Measurements from ENCODE around the gene ZNF264. TPM values are rescaled to one million over a fixed set of nuclear protein-coding genes. Genes with fewer than 3 reads are reported as not detected.

The ZNF264 gene
- total and polyA plus RNA-seq, 5 donors from 2014 or later, result 12.9 to 35.9 (median 20.0) TPM

DNA sequence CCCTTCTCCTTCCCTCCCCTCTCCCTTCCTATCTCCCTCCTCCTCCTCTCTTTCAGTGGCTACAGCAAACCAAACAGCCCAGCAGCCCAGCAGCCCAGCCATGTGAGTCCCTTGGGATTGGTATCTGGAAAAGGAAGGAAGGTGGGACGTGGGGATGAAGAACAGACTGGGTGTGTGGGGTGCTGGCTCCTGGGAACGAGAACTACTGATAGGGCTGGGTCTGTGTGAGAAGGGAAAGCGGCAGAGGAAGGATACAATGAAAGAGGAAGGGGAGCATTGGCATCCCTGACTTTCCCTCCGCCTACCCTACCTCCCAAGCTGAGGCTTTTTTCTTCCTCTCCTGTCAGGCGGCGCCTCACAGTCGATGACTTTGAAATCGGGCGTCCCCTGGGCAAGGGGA, 40.4 kb downstream of the ZNF264 start:
- Histone ChIP-seq H3K27ac (ENCODE audit: insufficient read depth, low read length, poor library complexity, severe bottlenecking) (no peak overlapping the region), H3K4me3 (ENCODE audit: low read depth, low read length) (no peak overlapping the region), H3K9me3 (ENCODE audit: control insufficient read depth in 2 of 2, low read length in 2 of 2) (no peaks in the 10 kb centered on the region), H3K4me1 (ENCODE audit: control insufficient read depth, insufficient read depth, low read length, poor library complexity, severe bottlenecking) (no peaks in the 10 kb centered on the region), H3K36me3 (ENCODE audit: control insufficient read depth, insufficient read depth, low read length) (no peaks in the 10 kb centered on the region), H3K27me3 (ENCODE audit: control insufficient read depth, insufficient read depth, low read length) (no peaks in the 10 kb centered on the region)
- ATAC-seq (ENCODE audit: low read depth in 2 of 2) (no peak), DNase-seq (no peak)
- Mint-ChIP-seq H3K4me1 (peaks cover 0 to 2% (median 0%) of the 10 kb centered on the region in 4 donors), H3K36me3 (peaks cover 6% of the 10 kb centered on the region), H3K4me3 (no peak overlapping the region), H3K27me3 (no peaks in the 10 kb centered on the region), H3K27ac (no peak overlapping the region), H3K9me3 (peaks cover 0 to 7% (median 3%) of the 10 kb centered on the region in 7 donors)

DNA sequence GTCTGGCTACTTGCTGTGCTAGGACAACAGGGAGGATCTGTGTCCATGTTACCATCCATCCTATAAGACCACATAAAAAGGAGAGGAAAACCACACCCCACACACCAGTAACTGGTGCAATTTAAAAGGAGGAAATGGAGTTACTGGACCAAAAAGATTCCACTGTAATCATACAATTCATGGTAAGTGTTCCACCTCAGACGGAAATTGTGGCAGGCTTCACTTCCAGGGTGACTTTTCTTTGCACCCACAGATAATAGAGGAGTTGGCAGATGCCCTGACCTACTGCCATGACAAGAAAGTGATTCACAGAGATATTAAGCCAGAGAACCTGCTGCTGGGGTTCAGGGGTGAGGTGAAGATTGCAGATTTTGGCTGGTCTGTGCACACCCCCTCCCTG, 41.9 kb downstream of the ZNF264 start:
- Histone ChIP-seq H3K36me3 (ENCODE audit: control insufficient read depth, insufficient read depth, low read length) (no peaks in the 10 kb centered on the region), H3K9me3 (ENCODE audit: control insufficient read depth in 2 of 2, low read length in 2 of 2) (no peaks in the 10 kb centered on the region), H3K27ac (ENCODE audit: insufficient read depth, low read length, poor library complexity, severe bottlenecking) (no peak overlapping the region), H3K4me3 (ENCODE audit: low read depth, low read length) (no peak overlapping the region), H3K4me1 (ENCODE audit: control insufficient read depth, insufficient read depth, low read length, poor library complexity, severe bottlenecking) (no peaks in the 10 kb centered on the region), H3K27me3 (ENCODE audit: control insufficient read depth, insufficient read depth, low read length) (no peaks in the 10 kb centered on the region)
- ATAC-seq (ENCODE audit: low read depth in 2 of 2) (no peak), DNase-seq (no peak)
- Mint-ChIP-seq H3K27ac (no peak overlapping the region), H3K27me3 (no peaks in the 10 kb centered on the region), H3K4me1 (no peaks in the 10 kb centered on the region), H3K4me3 (no peak overlapping the region), H3K9me3 (peaks cover 0 to 7% (median 0%) of the 10 kb centered on the region in 7 donors), H3K36me3 (peaks cover 6% of the 10 kb centered on the region)

DNA sequence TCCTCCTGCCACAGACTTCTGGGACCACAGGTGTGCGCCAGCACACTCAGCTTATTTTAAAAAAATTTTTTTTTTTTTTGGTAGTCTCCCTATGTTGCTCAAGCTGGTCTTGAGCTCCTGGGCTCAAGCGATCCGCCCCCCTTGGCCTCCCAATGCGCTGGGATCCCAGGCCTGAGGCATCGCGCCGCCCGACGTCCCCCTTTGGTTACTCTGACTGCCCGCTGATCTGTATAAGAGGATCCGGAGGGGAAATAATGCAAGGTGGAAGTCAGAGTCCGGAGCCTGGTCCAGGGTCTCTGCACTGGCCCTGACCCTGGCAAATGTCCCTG, 48.6 kb downstream of the ZNF264 start:
- H3K27ac ChIP-seq (ENCODE audit: insufficient read depth, low read length, poor library complexity, severe bottlenecking), result peak overlapping the region; percentile 94
- H3K4me1 Mint-ChIP-seq, result peaks cover 11 to 47% (median 25%) of the 10 kb centered on the region in 4 donors
- H3K27me3 Mint-ChIP-seq, result peaks cover 5% of the 10 kb centered on the region
- H3K4me3 Mint-ChIP-seq, result peak overlapping the region; percentile 90 to 97 (median 94)
- ATAC-seq (ENCODE audit: low read depth in 2 of 2), result no peak
- H3K4me3 ChIP-seq (ENCODE audit: low read depth, low read length), result peak overlapping the region; percentile 92
- DNase-seq, result no peak
- H3K9me3 ChIP-seq (ENCODE audit: control insufficient read depth in 2 of 2, low read length in 2 of 2), result no peaks in the 10 kb centered on the region
- peaks cover 21% of the 10 kb centered on the region for H3K4me1 ChIP-seq (ENCODE audit: control insufficient read depth, insufficient read depth, low read length, poor library complexity, severe bottlenecking)
- H3K36me3 Mint-ChIP-seq, result peaks cover 24% of the 10 kb centered on the region
- peaks cover 12% of the 10 kb centered on the region for H3K36me3 ChIP-seq (ENCODE audit: control insufficient read depth, insufficient read depth, low read length)
- peak overlapping the region; percentile 92 to 98 (median 97) for H3K27ac Mint-ChIP-seq
- H3K9me3 Mint-ChIP-seq, result peaks cover 0 to 4% (median 0%) of the 10 kb centered on the region in 7 donors
- H3K27me3 ChIP-seq (ENCODE audit: control insufficient read depth, insufficient read depth, low read length), result no peaks in the 10 kb centered on the region

DNA sequence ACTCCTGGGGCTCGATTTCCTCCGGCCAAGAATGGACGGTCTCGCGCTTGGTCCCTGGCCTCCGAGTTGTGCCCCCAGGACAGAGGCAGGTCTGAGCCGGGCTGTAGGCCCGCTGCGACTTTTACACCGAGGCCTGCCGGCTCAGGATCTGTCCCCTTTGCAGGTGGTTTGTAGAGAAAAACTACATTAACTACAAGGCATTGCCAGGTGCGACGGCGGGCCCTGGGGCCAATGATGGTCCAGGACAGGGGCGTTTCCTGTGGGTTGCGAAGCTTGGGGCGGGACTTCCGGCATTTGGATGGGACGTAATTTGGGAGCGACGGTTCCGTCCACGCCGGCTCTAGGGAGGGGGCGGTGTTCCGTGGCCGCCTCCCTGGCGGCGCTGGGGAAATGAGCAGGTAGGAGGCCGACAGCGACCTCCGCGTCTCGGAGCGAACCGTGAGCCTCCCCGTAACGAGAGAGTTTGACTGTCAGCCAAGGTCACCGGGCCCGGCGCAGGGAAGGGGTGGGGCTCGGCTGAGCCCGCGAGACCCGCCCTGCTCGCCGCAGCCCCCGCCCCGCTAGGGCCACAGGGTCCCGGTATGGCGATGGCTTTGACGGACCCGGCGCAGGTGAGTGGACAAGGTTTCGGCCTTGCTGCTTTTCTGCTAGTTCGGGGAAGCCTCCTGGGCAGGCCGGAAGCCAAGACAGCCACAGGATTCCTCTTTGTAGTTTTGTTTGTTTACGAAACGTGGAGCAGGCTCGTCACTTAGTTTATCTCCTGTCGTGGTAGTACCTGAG, 49.2 kb downstream of the ZNF264 start, which contains the start of gene ZNF805:
TSS of gene ZNF805 (plus strand) at position 322 of the 780 bp plus-strand sequence. CDS start at position 582, 260 bp downstream.
- Histone ChIP-seq H3K4me1 (ENCODE audit: control insufficient read depth, insufficient read depth, low read length, poor library complexity, severe bottlenecking) (peaks cover 21% of the 10 kb centered on the region), H3K4me3 (ENCODE audit: low read depth, low read length) (peak within 1 kb of the TSS; percentile 92), H3K27ac (ENCODE audit: insufficient read depth, low read length, poor library complexity, severe bottlenecking) (peak within 1 kb of the TSS; percentile 94), H3K9me3 (ENCODE audit: control insufficient read depth in 2 of 2, low read length in 2 of 2) (no peaks in the 10 kb centered on the region), H3K27me3 (ENCODE audit: control insufficient read depth, insufficient read depth, low read length) (no peaks in the 10 kb centered on the region), H3K36me3 (ENCODE audit: control insufficient read depth, insufficient read depth, low read length) (peaks cover 16% of the 10 kb centered on the region)
- peaks cover 27% of the 10 kb centered on the region for H3K36me3 Mint-ChIP-seq
- peak; percentile 92 to 97 for ATAC-seq (ENCODE audit: low read depth in 2 of 2)
- peak within 1 kb of the TSS; percentile 92 to 98 (median 97) for H3K27ac Mint-ChIP-seq
- H3K27me3 Mint-ChIP-seq, result peaks cover 5% of the 10 kb centered on the region
- H3K4me1 Mint-ChIP-seq, result peaks cover 11 to 50% (median 25%) of the 10 kb centered on the region in 4 donors
- peaks cover 0 to 4% (median 1%) of the 10 kb centered on the region in 7 donors for H3K9me3 Mint-ChIP-seq
- peak; percentile 92 to 98 (median 95) for DNase-seq
- peak within 1 kb of the TSS; percentile 90 to 97 (median 94) for H3K4me3 Mint-ChIP-seq

DNA sequence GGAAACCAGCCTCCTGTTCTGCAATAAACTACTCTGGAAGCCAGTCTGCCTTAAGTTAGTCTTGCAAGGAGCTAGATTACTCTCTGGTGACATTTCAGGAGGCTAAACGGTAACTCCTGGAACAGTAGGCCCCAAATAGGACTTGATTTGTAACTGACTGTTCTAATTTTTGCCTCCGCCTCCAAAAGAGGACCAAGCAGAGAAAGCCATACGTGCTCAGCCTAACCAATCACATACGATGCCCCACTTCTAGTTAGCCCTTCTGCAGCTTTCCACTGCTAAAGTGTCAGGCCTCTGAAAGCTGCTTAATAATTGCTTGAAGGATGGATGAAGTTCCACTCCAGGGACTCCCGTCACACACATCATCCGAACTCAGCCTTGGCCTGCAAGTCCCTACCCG, 49.9 kb downstream of the ZNF264 start:
- H3K27ac ChIP-seq (ENCODE audit: insufficient read depth, low read length, poor library complexity, severe bottlenecking), result peak overlapping the region; percentile 94
- H3K4me3 Mint-ChIP-seq, result peak overlapping the region; percentile 90 to 97 (median 94)
- H3K27ac Mint-ChIP-seq, result peak overlapping the region; percentile 92 to 98 (median 96)
- H3K9me3 Mint-ChIP-seq, result peaks cover 0 to 4% (median 1%) of the 10 kb centered on the region in 7 donors
- ATAC-seq (ENCODE audit: low read depth in 2 of 2), result no peak
- peak overlapping the region; percentile 92 for H3K4me3 ChIP-seq (ENCODE audit: low read depth, low read length)
- no peaks in the 10 kb centered on the region for H3K9me3 ChIP-seq (ENCODE audit: control insufficient read depth in 2 of 2, low read length in 2 of 2)
- H3K27me3 Mint-ChIP-seq, result peaks cover 5% of the 10 kb centered on the region
- H3K36me3 Mint-ChIP-seq, result peaks cover 31% of the 10 kb centered on the region
- no peaks in the 10 kb centered on the region for H3K27me3 ChIP-seq (ENCODE audit: control insufficient read depth, insufficient read depth, low read length)
- DNase-seq, result no peak
- H3K4me1 Mint-ChIP-seq, result peaks cover 11 to 50% (median 26%) of the 10 kb centered on the region in 4 donors
- peaks cover 21% of the 10 kb centered on the region for H3K4me1 ChIP-seq (ENCODE audit: control insufficient read depth, insufficient read depth, low read length, poor library complexity, severe bottlenecking)
- peaks cover 22% of the 10 kb centered on the region for H3K36me3 ChIP-seq (ENCODE audit: control insufficient read depth, insufficient read depth, low read length)

DNA sequence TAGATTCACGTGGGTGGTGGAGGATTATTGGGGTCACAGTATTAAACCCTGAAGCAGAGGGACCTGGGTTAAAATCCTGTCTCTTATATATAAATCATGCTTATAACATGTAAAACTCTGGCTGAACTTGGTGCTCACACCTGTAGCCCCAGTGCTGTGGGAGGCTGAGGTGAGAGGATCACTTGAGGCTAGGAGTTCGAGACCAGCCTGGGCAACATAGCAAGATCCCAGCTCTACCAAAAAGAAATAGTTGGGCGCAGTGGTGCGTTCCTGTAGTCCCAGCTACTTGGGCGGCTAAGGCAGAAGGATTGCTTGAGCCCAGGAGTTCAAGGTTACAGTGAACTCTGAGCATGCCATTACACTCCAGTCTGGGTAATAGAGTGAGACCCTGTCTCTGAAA, 51.5 kb downstream of the ZNF264 start:
- Mint-ChIP-seq H3K27me3 (peaks cover 5% of the 10 kb centered on the region), H3K4me1 (peaks cover 11 to 50% (median 26%) of the 10 kb centered on the region in 4 donors), H3K36me3 (peaks cover 47% of the 10 kb centered on the region), H3K4me3 (peak overlapping the region; percentile 16 to 90 (median 72)), H3K9me3 (peaks cover 0 to 4% (median 3%) of the 10 kb centered on the region in 7 donors), H3K27ac (peak overlapping the region in 1 of 3 donors; percentile 42)
- Histone ChIP-seq H3K9me3 (ENCODE audit: control insufficient read depth in 2 of 2, low read length in 2 of 2) (no peaks in the 10 kb centered on the region), H3K36me3 (ENCODE audit: control insufficient read depth, insufficient read depth, low read length) (peaks cover 32% of the 10 kb centered on the region), H3K27ac (ENCODE audit: insufficient read depth, low read length, poor library complexity, severe bottlenecking) (no peak overlapping the region), H3K27me3 (ENCODE audit: control insufficient read depth, insufficient read depth, low read length) (no peaks in the 10 kb centered on the region), H3K4me1 (ENCODE audit: control insufficient read depth, insufficient read depth, low read length, poor library complexity, severe bottlenecking) (peaks cover 21% of the 10 kb centered on the region), H3K4me3 (ENCODE audit: low read depth, low read length) (no peak overlapping the region)
- ATAC-seq (ENCODE audit: low read depth in 2 of 2) (no peak), DNase-seq (no peak)

DNA sequence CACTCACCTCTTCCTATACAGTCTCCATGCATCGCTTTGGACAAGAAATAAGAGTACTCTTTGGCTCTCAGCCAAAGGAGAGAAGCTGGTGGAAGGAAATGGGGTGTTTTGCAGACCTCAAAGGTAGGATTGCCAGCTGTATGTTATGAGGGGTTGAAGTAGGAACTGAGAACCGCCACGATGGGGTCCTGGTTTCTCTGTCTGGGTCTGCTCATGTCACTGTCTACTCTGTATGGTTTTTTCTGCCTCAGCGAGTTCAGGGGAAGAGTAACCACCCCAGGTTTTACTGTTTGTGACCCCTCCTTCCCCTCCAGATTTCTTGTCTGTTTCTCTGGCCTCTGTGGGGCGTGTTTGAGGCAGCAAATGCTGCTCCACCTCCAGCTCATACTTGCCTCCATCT, 53.2 kb downstream of the ZNF264 start:
- no peak overlapping the region for H3K4me3 ChIP-seq (ENCODE audit: low read depth, low read length)
- Mint-ChIP-seq H3K27me3 (peaks cover 5% of the 10 kb centered on the region), H3K4me1 (peaks cover 11 to 50% (median 26%) of the 10 kb centered on the region in 4 donors), H3K4me3 (peak overlapping the region in 1 of 4 donors; percentile 35), H3K36me3 (peaks cover 58% of the 10 kb centered on the region), H3K27ac (no peak overlapping the region), H3K9me3 (peaks cover 0 to 6% (median 3%) of the 10 kb centered on the region in 7 donors)
- H3K36me3 ChIP-seq (ENCODE audit: control insufficient read depth, insufficient read depth, low read length), result peaks cover 47% of the 10 kb centered on the region
- H3K9me3 ChIP-seq (ENCODE audit: control insufficient read depth in 2 of 2, low read length in 2 of 2), result peaks cover 6 to 7% of the 10 kb centered on the region in 2 experiments
- no peak overlapping the region for H3K27ac ChIP-seq (ENCODE audit: insufficient read depth, low read length, poor library complexity, severe bottlenecking)
- no peak for DNase-seq
- no peak for ATAC-seq (ENCODE audit: low read depth in 2 of 2)
- H3K27me3 ChIP-seq (ENCODE audit: control insufficient read depth, insufficient read depth, low read length), result no peaks in the 10 kb centered on the region
- peaks cover 21% of the 10 kb centered on the region for H3K4me1 ChIP-seq (ENCODE audit: control insufficient read depth, insufficient read depth, low read length, poor library complexity, severe bottlenecking)
